Lung (tissue), 12 donors: ENCODE data around the gene GPR12. TPM values are rescaled to one million over a fixed set of nuclear protein-coding genes. Genes with fewer than 3 reads are reported as not detected.

Source experiments
- ATAC-seq: fragments of 200-7000 bp; cut with Tn5 transposase; one replicate; pipeline ENCODE4 v1.9.1; 2020; ENCODE audit warnings: moderate number of reproducible peaks; ENCODE audit not compliant: insufficient read depth, low FRiP score
- DNase-seq, 3 donors: peaks; one replicate each; pipeline ENCODE4 v3.0.0-alpha.2; 2013 to 2017
- H3K27ac ChIP-seq, 2 donors: one replicate each; pipeline ENCODE4 v1.5.1; 2013; ENCODE audit warnings: mild to moderate bottlenecking in 2 of 2, moderate library complexity in 2 of 2, control low read depth in 1 of 2, inconsistent platforms in 1 of 2, low read depth in 1 of 2, low read length in 1 of 2
- H3K27me3 ChIP-seq, 3 donors: one replicate each; pipeline ENCODE4 v1.5.1; 2013; ENCODE audit warnings: low read length in 2 of 3; ENCODE audit not compliant: control insufficient read depth in 3 of 3, insufficient read depth in 3 of 3
- H3K36me3 ChIP-seq, 4 donors: one replicate each; pipeline ENCODE4 v1.5.1; 2013; ENCODE audit warnings: low read length in 4 of 4, mild to moderate bottlenecking in 1 of 4, moderate library complexity in 1 of 4; ENCODE audit not compliant: control insufficient read depth in 4 of 4, insufficient read depth in 4 of 4
- H3K4me1 ChIP-seq, 5 donors: one replicate each; pipeline ENCODE4 v1.5.1; 2013; ENCODE audit warnings: low read length in 5 of 5, mild to moderate bottlenecking in 2 of 5, moderate library complexity in 1 of 5; ENCODE audit not compliant: control insufficient read depth in 5 of 5, insufficient read depth in 5 of 5
- H3K4me3 ChIP-seq: one replicate; pipeline ENCODE4 v1.5.1; 2013; ENCODE audit warnings: mild to moderate bottlenecking, control low read depth, moderate library complexity
- H3K9ac ChIP-seq, 2 donors: one replicate each; pipeline ENCODE4 v1.5.1; 2013; ENCODE audit warnings: low read length in 2 of 2, control low read depth in 1 of 2; ENCODE audit not compliant: insufficient read depth in 1 of 2
- H3K9me3 ChIP-seq, 4 donors: one replicate each; pipeline ENCODE4 v1.5.1; 2013; ENCODE audit warnings: low read length in 3 of 4, mild to moderate bottlenecking in 1 of 4, moderate library complexity in 1 of 4; ENCODE audit not compliant: control insufficient read depth in 4 of 4, insufficient read depth in 3 of 4
- WGBS, 2 donors: extraction: QIAGEN DNeasy Blood & Tissue Kit; methylation state at CpG; one replicate each; pipeline ENCODE4 v1.1.7; 2013; 5-methylcytosine and 5-hydroxymethylcytosine counted together
- polyA plus RNA-seq, 2 donors: library from polyadenylated mRNA; stranded (reverse); fragments of 200-250 nt; gene quantifications; one replicate each; pipeline ENCODE4 v1.2.1, GENCODE V29; 2013
- total RNA-seq, 2 donors: library from RNA; depleted of rRNA in 1 of 2; stranded (reverse); fragments of >200 nt in 1 of 2; gene quantifications; one replicate each; pipeline ENCODE4 v1.2.1, GENCODE V29; 2014 to 2021
- TF ChIP-seq, protein P1 (sequence below): IDR thresholded peaks from 2 replicates; pipeline ENCODE4 v1.5.1; 2012; ENCODE audit warnings: mild to moderate bottlenecking; ENCODE audit errors: control extremely low read depth, extremely low read depth
- donor health status: control.
- donor health status: control.
- donor health status: Bipolar disorder and iron deficiency.
- donor health status: healthy.
- donor health status: DM: yes; HTN: yes; CAD: no.

GPR12 gene
- total and polyA plus RNA-seq, 4 donors = 0.09 TPM; not detected in 3

DNA sequence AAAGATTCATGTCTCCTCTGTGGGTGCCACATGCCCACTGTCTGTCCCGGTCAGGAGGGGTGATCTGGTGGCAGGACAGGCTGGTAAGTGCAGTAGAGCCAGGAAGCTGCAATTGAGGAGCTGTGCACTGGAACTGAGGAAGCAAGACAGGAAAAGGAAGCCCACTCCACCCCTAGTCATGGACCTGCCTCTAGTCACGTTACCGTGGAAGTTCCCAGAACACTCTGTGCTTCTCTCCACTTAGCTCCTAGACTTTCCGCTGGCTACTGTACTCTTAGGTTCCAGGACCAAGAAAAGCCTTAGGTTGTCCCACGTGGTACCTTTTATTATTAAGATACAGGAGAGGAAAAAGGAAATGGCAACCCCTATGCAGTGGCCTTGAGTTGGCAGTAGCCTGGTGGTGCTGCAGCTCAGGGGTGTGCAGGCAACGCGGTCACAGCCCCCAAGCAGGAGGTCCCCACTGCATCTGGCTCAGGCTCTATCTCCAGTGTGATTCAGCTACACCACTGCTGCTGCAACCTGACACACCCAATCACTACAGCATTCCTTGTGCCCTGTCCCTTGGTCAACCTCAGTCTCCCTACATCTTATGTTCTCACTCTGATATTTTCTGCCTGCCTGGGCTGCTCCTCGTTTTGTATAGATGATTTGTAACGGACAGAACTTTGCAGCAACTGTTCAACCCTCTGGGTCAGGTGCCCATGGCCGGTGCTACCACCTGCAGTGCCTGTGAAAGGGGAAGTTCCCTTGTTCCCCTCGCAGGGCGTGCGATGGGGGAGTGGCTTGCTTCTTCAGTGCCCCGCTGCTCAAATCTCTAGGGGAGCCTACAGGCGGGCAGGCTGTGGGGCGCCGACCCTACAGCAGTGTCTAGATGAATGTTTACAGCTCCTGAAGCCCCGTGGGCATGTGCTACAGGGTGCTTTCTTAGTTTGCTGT lies 24.4 kb upstream of the GPR12 start:
- Histone ChIP-seq H3K27me3 (peaks cover 0 to 29% (median 14%) of the 10 kb centered on the region in 3 donors), H3K9me3 (peaks cover 0 to 11% (median 3%) of the 10 kb centered on the region in 4 donors), H3K36me3 (no peaks in the 10 kb centered on the region), H3K9ac (no peak overlapping the region), H3K4me3 (no peak overlapping the region), H3K4me1 (peaks cover 0 to 10% (median 0%) of the 10 kb centered on the region in 5 donors), H3K27ac (no peak overlapping the region)
- WGBS, 2 donors = 24 to 26% methylated on average over 18 of the region's 18 CpGs
- TF ChIP-seq, protein P1, sequence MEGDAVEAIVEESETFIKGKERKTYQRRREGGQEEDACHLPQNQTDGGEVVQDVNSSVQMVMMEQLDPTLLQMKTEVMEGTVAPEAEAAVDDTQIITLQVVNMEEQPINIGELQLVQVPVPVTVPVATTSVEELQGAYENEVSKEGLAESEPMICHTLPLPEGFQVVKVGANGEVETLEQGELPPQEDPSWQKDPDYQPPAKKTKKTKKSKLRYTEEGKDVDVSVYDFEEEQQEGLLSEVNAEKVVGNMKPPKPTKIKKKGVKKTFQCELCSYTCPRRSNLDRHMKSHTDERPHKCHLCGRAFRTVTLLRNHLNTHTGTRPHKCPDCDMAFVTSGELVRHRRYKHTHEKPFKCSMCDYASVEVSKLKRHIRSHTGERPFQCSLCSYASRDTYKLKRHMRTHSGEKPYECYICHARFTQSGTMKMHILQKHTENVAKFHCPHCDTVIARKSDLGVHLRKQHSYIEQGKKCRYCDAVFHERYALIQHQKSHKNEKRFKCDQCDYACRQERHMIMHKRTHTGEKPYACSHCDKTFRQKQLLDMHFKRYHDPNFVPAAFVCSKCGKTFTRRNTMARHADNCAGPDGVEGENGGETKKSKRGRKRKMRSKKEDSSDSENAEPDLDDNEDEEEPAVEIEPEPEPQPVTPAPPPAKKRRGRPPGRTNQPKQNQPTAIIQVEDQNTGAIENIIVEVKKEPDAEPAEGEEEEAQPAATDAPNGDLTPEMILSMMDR = no peak
- DNase-seq = no peak
- ATAC-seq = no peak

- no peak overlapping the region for H3K4me3 ChIP-seq
- no peak overlapping the region for H3K9ac ChIP-seq
- H3K4me1 ChIP-seq = peaks cover 0 to 8% (median 0%) of the 10 kb centered on the region in 5 donors
- TF ChIP-seq, protein P1 = no peak
- H3K27ac ChIP-seq = no peak overlapping the region
- WGBS, 2 donors = 85 to 93% methylated on average over 4 of the region's 4 CpGs
- H3K9me3 ChIP-seq = peaks cover 0 to 9% (median 3%) of the 10 kb centered on the region in 4 donors
- peaks cover 0 to 13% (median 0%) of the 10 kb centered on the region in 3 donors for H3K27me3 ChIP-seq
- DNase-seq = no peak
- no peaks in the 10 kb centered on the region for H3K36me3 ChIP-seq
- ATAC-seq = no peak
These were observed 19.8 kb upstream of the GPR12 start for GRCh38 chr13:26780411-26780810.

- TF ChIP-seq, protein P1 = no peak
- Histone ChIP-seq H3K27ac (no peak overlapping the region), H3K36me3 (no peaks in the 10 kb centered on the region), H3K4me3 (no peak overlapping the region), H3K4me1 (no peaks in the 10 kb centered on the region), H3K27me3 (peaks cover 0 to 10% (median 0%) of the 10 kb centered on the region in 3 donors), H3K9me3 (peaks cover 0 to 9% (median 3%) of the 10 kb centered on the region in 4 donors), H3K9ac (no peak overlapping the region)
- ATAC-seq (no peak), DNase-seq (no peak)
- WGBS, 2 donors = 79 to 83% methylated on average over 4 of the region's 4 CpGs
These were observed 18.7 kb upstream of the GPR12 start for GRCh38 chr13:26779321-26779720.
